Measurements from ENCODE around the gene AKR1C4.

- no peak for TF ChIP-seq CTCF (IDR thresholded peaks at IDR 0.05; ENCODE audit: insufficient read depth, low read length, poor library complexity, severe bottlenecking)
- no peak for TF ChIP-seq EZH2phosphoT487 (conservative IDR thresholded peaks at IDR 0.05; ENCODE audit: low read length)
Observed at GRCh38 chr10:5146920-5147254, 49.8 kb upstream of the AKR1C4 start.
